IMR-90 (cell line): ENCODE results near the gene USP16. TPM values are rescaled to one million over a fixed set of nuclear protein-coding genes. Genes with fewer than 3 reads are reported as not detected.

Experiments used
- ATAC-seq: fragments of 200-7000 bp; cut with Tn5 transposase; 2 replicates; pipeline ENCODE4 v1.9.1; 2020; ENCODE audit warnings: low read depth, mild to moderate bottlenecking, moderate library complexity
- BruUV-seq: library from RNA; stranded (reverse); fragments of 400-500 nt; replicated peaks from 2 replicates; lab custom pipeline; 2021; lab: Mats Ljungman, UMichigan
- CTCF ChIA-PET: fragments of 300-600 bp; formaldehyde crosslinking; extraction: SDS; loops from one replicate; lab custom pipeline; 2021; ENCODE audit warnings: antibody characterized with exemption; lab: Yijun Ruan, JAX
- POLR2A ChIA-PET: fragments of 300-600 bp; sonication (Branson Sonifier 250); formaldehyde crosslinking; loops from one replicate; lab custom pipeline; 2022; ENCODE audit warnings: antibody characterized with exemption; ENCODE audit not compliant: unreplicated experiment; lab: Charles Lee
- DNase-seq: peaks from one replicate; pipeline ENCODE4 v3.0.0; 2013
- H2AFZ ChIP-seq: replicated peaks from 2 replicates; pipeline ENCODE3; 2013; ENCODE audit warnings: low read length, mild to moderate bottlenecking; ENCODE audit not compliant: poor library complexity
- H2AK5ac ChIP-seq: 2 replicates; pipeline ENCODE4 v1.6.1; 2013; ENCODE audit warnings: low read depth, low read length, inconsistent platforms
- H2AK9ac ChIP-seq: replicated peaks from 2 replicates; pipeline ENCODE3; 2013; ENCODE audit warnings: mild to moderate bottlenecking, low read depth, low read length, moderate library complexity; ENCODE audit not compliant: poor library complexity
- H2BK120ac ChIP-seq: 2 replicates; pipeline ENCODE4 v1.6.1; 2013; ENCODE audit warnings: low read depth, low read length, inconsistent platforms
- H2BK15ac ChIP-seq: 3 replicates; pipeline ENCODE4 v1.6.1; 2013; ENCODE audit warnings: low read depth, low read length, inconsistent platforms
- H2BK20ac ChIP-seq: 2 replicates; pipeline ENCODE4 v1.6.1; 2013; ENCODE audit warnings: low read depth, mild to moderate bottlenecking, inconsistent platforms, low read length, moderate library complexity
- H2BK5ac ChIP-seq: 2 replicates; pipeline ENCODE4 v1.6.1; 2013; ENCODE audit warnings: mild to moderate bottlenecking, low read depth, low read length, inconsistent platforms; ENCODE audit not compliant: poor library complexity, severe bottlenecking
- H3K14ac ChIP-seq: replicated peaks from 2 replicates; pipeline ENCODE4 v1.6.1; 2013; ENCODE audit warnings: low read depth, low read length, inconsistent platforms
- H3K18ac ChIP-seq: 2 replicates; pipeline ENCODE4 v1.6.1; 2013; ENCODE audit warnings: low read depth, low read length, control low read depth
- H3K23ac ChIP-seq: 2 replicates; pipeline ENCODE4 v1.6.1; 2013; ENCODE audit warnings: low read depth, low read length, inconsistent platforms
- H3K27ac ChIP-seq: 2 replicates; pipeline ENCODE4 v1.5.1; 2013; ENCODE audit warnings: mild to moderate bottlenecking, control low read depth, low read length; ENCODE audit not compliant: insufficient read depth
- H3K27me3 ChIP-seq: 2 replicates; pipeline ENCODE4 v1.6.1; 2013; ENCODE audit warnings: low read length; ENCODE audit not compliant: control insufficient read depth, insufficient read depth
- H3K36me3 ChIP-seq: 2 replicates; pipeline ENCODE4 v1.6.1; 2013; ENCODE audit warnings: low read length, mixed read lengths; ENCODE audit not compliant: control insufficient read depth, insufficient read depth
- H3K4ac ChIP-seq: 2 replicates; pipeline ENCODE4 v1.6.1; 2013; ENCODE audit warnings: low read depth, low read length, inconsistent platforms
- H3K4me1 ChIP-seq: 2 replicates; pipeline ENCODE4 v1.6.1; 2013; ENCODE audit warnings: low read length, mixed read lengths; ENCODE audit not compliant: control insufficient read depth, insufficient read depth
- H3K4me2 ChIP-seq: 2 replicates; pipeline ENCODE4 v1.6.1; 2013; ENCODE audit warnings: low read depth, mild to moderate bottlenecking, control low read depth, low read length, moderate library complexity
- H3K4me3 ChIP-seq: 2 replicates; pipeline ENCODE4 v1.5.1; 2013; ENCODE audit warnings: low read depth, mild to moderate bottlenecking, control low read depth, low read length, moderate library complexity; ENCODE audit not compliant: insufficient read depth
- H3K56ac ChIP-seq: 2 replicates; pipeline ENCODE4 v1.6.1; 2013; ENCODE audit warnings: low read length, inconsistent platforms; ENCODE audit not compliant: insufficient read depth; ENCODE audit errors: extremely low read depth
- H3K79me1 ChIP-seq, 2 experiments: 2 replicates each; pipeline ENCODE4 v1.6.1; 2013; ENCODE audit warnings: low read length in 2 of 2, inconsistent platforms in 1 of 2, low read depth in 1 of 2
- H3K9ac ChIP-seq: 2 replicates; pipeline ENCODE4 v1.6.1; 2013; ENCODE audit warnings: low read depth, low read length, control low read depth
- H3K9me1 ChIP-seq: 2 replicates; pipeline ENCODE4 v1.6.1; 2013; ENCODE audit warnings: low read length, inconsistent platforms; ENCODE audit not compliant: insufficient read depth
- H3K9me3 ChIP-seq: 2 replicates; pipeline ENCODE4 v1.6.1; 2013; ENCODE audit warnings: low read length; ENCODE audit not compliant: control insufficient read depth, insufficient read depth
- H4K20me1 ChIP-seq: 2 replicates; pipeline ENCODE4 v1.6.1; 2013; ENCODE audit warnings: low read length, inconsistent platforms; ENCODE audit not compliant: insufficient read depth
- H4K5ac ChIP-seq: 2 replicates; pipeline ENCODE4 v1.6.1; 2013; ENCODE audit warnings: mild to moderate bottlenecking, low read depth, low read length, control low read depth
- H4K8ac ChIP-seq, 2 experiments: 2 replicates each; pipeline ENCODE4 v1.6.1; 2013; ENCODE audit warnings: low read depth in 2 of 2, low read length in 2 of 2, control low read depth in 1 of 2, inconsistent platforms in 1 of 2
- H4K91ac ChIP-seq: 2 replicates; pipeline ENCODE4 v1.6.1; 2013; ENCODE audit warnings: low read depth, low read length, inconsistent platforms; ENCODE audit not compliant: insufficient read depth
- BHLHE40 ChIP-seq: fragments of 150-350 bp; IDR thresholded peaks from 2 replicates; pipeline ENCODE4 v1.6.1; 2016; ENCODE audit warnings: mild to moderate bottlenecking, low read depth, low read length
- CEBPB ChIP-seq: IDR thresholded peaks from 2 replicates; pipeline ENCODE4 v1.6.1; 2012; ENCODE audit warnings: low read depth, low read length, improper control_type of control experiment
- CHD1 ChIP-seq: IDR thresholded peaks from 2 replicates; pipeline ENCODE4 v1.6.1; 2012; ENCODE audit warnings: low read depth, low read length, improper control_type of control experiment
- CTCF ChIP-seq: conservative IDR thresholded peaks from 2 replicates; pipeline ENCODE4 v1.5.1; 2012; ENCODE audit warnings: mild to moderate bottlenecking, low read depth, low read length, improper control_type of control experiment
- FOS ChIP-seq: fragments of 150-350 bp; IDR thresholded peaks from 2 replicates; pipeline ENCODE4 v1.6.1; 2016; ENCODE audit warnings: low read depth, low read length
- MAFK ChIP-seq: IDR thresholded peaks from 2 replicates; pipeline ENCODE4 v1.6.1; 2012; ENCODE audit warnings: low read depth, low read length, improper control_type of control experiment
- MAZ ChIP-seq: IDR thresholded peaks from 2 replicates; pipeline ENCODE4 v1.6.1; 2012; ENCODE audit warnings: low read depth, mild to moderate bottlenecking, low read length, improper control_type of control experiment, moderate library complexity, borderline replicate concordance
- MXI1 ChIP-seq: IDR thresholded peaks from 2 replicates; pipeline ENCODE4 v1.6.1; 2012; ENCODE audit warnings: low read depth, mild to moderate bottlenecking, low read length, moderate library complexity, borderline replicate concordance
- NFE2L2 ChIP-seq: fragments of 150-350 bp; IDR thresholded peaks from 2 replicates; pipeline ENCODE4 v1.6.1; 2016; ENCODE audit warnings: low read depth, mild to moderate bottlenecking, low read length
- RAD21 ChIP-seq: IDR thresholded peaks from 2 replicates; pipeline ENCODE4 v1.6.1; 2012; ENCODE audit warnings: low read length, improper control_type of control experiment
- RCOR1 ChIP-seq: IDR thresholded peaks from 2 replicates; pipeline ENCODE4 v1.6.1; 2012; ENCODE audit warnings: mild to moderate bottlenecking, low read length, improper control_type of control experiment; ENCODE audit not compliant: insufficient replicate concordance
- RFX5 ChIP-seq: IDR thresholded peaks from 2 replicates; pipeline ENCODE4 v1.8.0; 2012; ENCODE audit warnings: low read depth, mild to moderate bottlenecking, low read length, moderate library complexity
- USF2 ChIP-seq: fragments of 150-350 bp; IDR thresholded peaks from 2 replicates; pipeline ENCODE4 v1.6.1; 2017; ENCODE audit warnings: mild to moderate bottlenecking, antibody characterized with exemption, low read length, low read depth
- WGBS, 2 experiments: methylation state at CpG; one replicate each; pipeline versions ENCODE4 v1.1.5 to v1.1.7; 2013; ENCODE audit warnings: missing lambda C conversion rate in 2 of 2; ENCODE audit not compliant: insufficient read length in 1 of 2; ENCODE audit errors: extremely low coverage in 2 of 2; 5-methylcytosine and 5-hydroxymethylcytosine counted together
- dilution Hi-C: fragments of 300-500 bp; cut with HindIII; formaldehyde crosslinking; loops from one replicate; pipeline ENCODE4 v1.14.3; 2018; ENCODE audit warnings: low sequenced_read_pairs; ENCODE audit not compliant: unreplicated experiment
- in situ Hi-C: fragments of 300-500 bp; cut with MboI; formaldehyde crosslinking; loops from 3 replicates; pipeline ENCODE4 v1.14.3; 2019; ENCODE audit warnings: low sequenced_read_pairs, inconsistent platforms, mixed read lengths
- intact Hi-C: fragments of 100-400 bp; cut with micrococcal nuclease; formaldehyde crosslinking; loops from 2 replicates; pipeline ENCODE4 v1.10.0; 2022
- polyA plus RNA-seq, 3 experiments: library from polyadenylated mRNA; depleted of rRNA; stranded (reverse); fragments of >200 nt; gene quantifications; 2 replicates each; pipeline ENCODE4 v1.2.3, GENCODE V29; 2012; ENCODE audit warnings: low replicate concordance in 1 of 3
- total RNA-seq: library from RNA; depleted of rRNA; stranded (reverse); fragments of >200 nt; gene quantifications from 2 replicates; pipeline ENCODE4 v1.2.3, GENCODE V29; 2012

Gene USP16
- total and polyA plus RNA-seq, 2 of the 4 experiments (the other 2 are of a cell fraction): 15.5 to 28.7 TPM

- Histone ChIP-seq H3K27me3 (no peaks in the 10 kb centered on the region), H2AFZ (peak within 1 kb of the TSS; percentile 98), H2AK5ac (peak within 1 kb of the TSS; percentile 85), H2BK15ac (peak within 1 kb of the TSS; percentile 80), H4K20me1 (peaks cover 2% of the 10 kb centered on the region; the same call in 1 of the 2 replicates), H3K4me3 (peak within 1 kb of the TSS; percentile 87), H3K9me3 (no peaks in the 10 kb centered on the region), H3K14ac (peak within 1 kb of the TSS; percentile 76), H3K9ac (peak within 1 kb of the TSS; percentile 84), H3K18ac (no peak within 1 kb of the TSS), H3K27ac (peak within 1 kb of the TSS; percentile 81), H3K4me2 (peak within 1 kb of the TSS; percentile 93), H3K56ac (peak within 1 kb of the TSS; percentile 40; the same call in 1 of the 2 replicates), H3K79me1 (peaks cover 10 to 34% of the 10 kb centered on the region in 2 experiments; a peak in 3 of 4 replicates), H3K4me1 (0 out of 2 replicates have a peak, but pooled peaks cover 2% of the 10 kb centered on the region), H2BK120ac (peak within 1 kb of the TSS; percentile 32), H4K8ac (peak within 1 kb of the TSS; percentile 79 to 94), H3K23ac (peak within 1 kb of the TSS; percentile 61), H2BK5ac (peak within 1 kb of the TSS; percentile 86), H3K4ac (peak within 1 kb of the TSS; percentile 76), H2AK9ac (peak within 1 kb of the TSS; percentile 80), H2BK20ac (no peak within 1 kb of the TSS), H3K9me1 (peaks cover 5% of the 10 kb centered on the region), H4K5ac (peak within 1 kb of the TSS; percentile 78), H3K36me3 (no peaks in the 10 kb centered on the region), H4K91ac (peak within 1 kb of the TSS; percentile 84)
- ChIA-PET CTCF (interaction anchor here (0.6 to 1.1 kb wide), 2 partner anchors 32 to 51 kb away, joined by 3 read pairs; partner anchors contain the start of gene USP16), POLR2A (interaction anchor here (0.6 to 1.1 kb wide), 2 partner anchors 10 to 368 kb away, joined by 3 to 5 read pairs; no protein-coding TSS in a partner anchor)
- intact Hi-C loops (no loop called here), dilution Hi-C loops (no loop called here), in situ Hi-C loops (no loop called here)
- ATAC-seq (peak; percentile 100), DNase-seq (peak; percentile 100)
- 0% methylated on average over 15 of the region's 43 CpGs; no CpG with 5 or more reads in 1 of the 2 experiments for WGBS, 2 experiments
- no TSS peak for BruUV-seq
- peak; percentile 90 for TF ChIP-seq USF2
- TF ChIP-seq FOS: peak; percentile 49; the same call in 1 of the 2 replicates
- no peak for TF ChIP-seq CHD1
- TF ChIP-seq MAFK: no peak
- TF ChIP-seq RFX5: 0 out of 2 replicates have a peak, but pooled peaks have one; percentile 34
- TF ChIP-seq BHLHE40: no peak; the same call in 1 of the 2 replicates
- 0 out of 2 replicates have a peak, but pooled peaks have one; percentile 5 for TF ChIP-seq NFE2L2
- no peak for TF ChIP-seq RAD21
- TF ChIP-seq CTCF: no peak
- peak; percentile 95 for TF ChIP-seq CEBPB
- TF ChIP-seq MAZ: peak; percentile 88
- TF ChIP-seq RCOR1: no peak
- TF ChIP-seq MXI1: peak; percentile 85
These were observed 31.8 kb upstream of the USP16 start, which contains the start of gene LTN1 for GRCh38 chr21:28992526-28993292. Gene LTN1, minus strand, starts transcription at chr21:28992877. Its CDS starts 72 bp downstream, at chr21:28992805.
